OCI-LY1 (cell line): Measurements from ENCODE around the gene IER5.

Experiments
- H2AFZ ChIP-seq: fragments of 200-600 bp; sonication (generic), shearing (Covaris generic); 2 replicates; pipeline ENCODE4 v1.6.0; 2014; ENCODE audit warnings: antibody characterized with exemption, mild to moderate bottlenecking, low read length
- H3F3A ChIP-seq: fragments of 200-600 bp; sonication (generic), shearing (Covaris generic); 2 replicates; pipeline ENCODE4 v1.6.0; 2014; ENCODE audit warnings: mild to moderate bottlenecking, antibody characterized with exemption, low read length, moderate library complexity; ENCODE audit not compliant: insufficient read depth
- H3K27ac ChIP-seq: fragments of 200-600 bp; sonication (generic); 2 replicates; pipeline ENCODE4 v1.5.1; 2014; ENCODE audit warnings: low read length, mixed run types, mild to moderate bottlenecking, low read depth; ENCODE audit not compliant: poor library complexity, severe bottlenecking
- H3K27me3 ChIP-seq: fragments of 200-600 bp; sonication (generic); 2 replicates; pipeline ENCODE4 v1.6.0; 2014; ENCODE audit warnings: antibody characterized with exemption, mild to moderate bottlenecking, low read length, moderate library complexity; ENCODE audit not compliant: insufficient read depth
- H3K36me3 ChIP-seq: fragments of 200-600 bp; sonication (generic); 2 replicates; pipeline ENCODE4 v1.6.1; 2014; ENCODE audit warnings: mild to moderate bottlenecking, antibody characterized with exemption, low read length, moderate library complexity, mixed read lengths; ENCODE audit not compliant: insufficient read depth
- H3K4me1 ChIP-seq: fragments of 200-600 bp; sonication (generic); 2 replicates; pipeline ENCODE4 v1.5.1; 2014; ENCODE audit warnings: mild to moderate bottlenecking, low read length, moderate library complexity; ENCODE audit not compliant: insufficient read depth, severe bottlenecking
- H3K4me2 ChIP-seq: fragments of 200-600 bp; sonication (generic), shearing (Covaris generic); 2 replicates; pipeline ENCODE4 v1.6.1; 2014; ENCODE audit warnings: low read length
- H3K4me3 ChIP-seq: fragments of 200-600 bp; sonication (generic); 2 replicates; pipeline ENCODE4 v1.5.1; 2014; ENCODE audit warnings: low read length, low read depth, mild to moderate bottlenecking, mixed read lengths; ENCODE audit not compliant: poor library complexity, severe bottlenecking
- H3K79me2 ChIP-seq: fragments of 200-600 bp; shearing (Covaris generic); 2 replicates; pipeline ENCODE4 v1.6.1; 2016; ENCODE audit warnings: mixed run types, low read length, mixed read lengths; ENCODE audit not compliant: insufficient read depth
- H3K9ac ChIP-seq: fragments of 200-600 bp; sonication (generic), shearing (Covaris generic); 2 replicates; pipeline ENCODE4 v1.6.1; 2014; ENCODE audit warnings: mild to moderate bottlenecking, low read length, mixed read lengths
- H3K9me2 ChIP-seq: fragments of 200-600 bp; sonication (generic), shearing (Covaris generic); 2 replicates; pipeline ENCODE4 v1.6.1; 2014; ENCODE audit warnings: low read depth, mild to moderate bottlenecking, low read length, mixed read lengths
- H3K9me3 ChIP-seq: fragments of 200-600 bp; shearing (Covaris generic); 2 replicates; pipeline ENCODE4 v1.6.1; 2014; ENCODE audit warnings: low read length, mixed read lengths
- H4K20me1 ChIP-seq: fragments of 200-600 bp; sonication (generic), shearing (Covaris generic); 2 replicates; pipeline ENCODE4 v1.6.0; 2016; ENCODE audit warnings: mild to moderate bottlenecking, low read length; ENCODE audit not compliant: insufficient read depth
- EZH2 ChIP-seq: fragments of 200-600 bp; sonication (generic), shearing (Covaris generic); IDR thresholded peaks from 2 replicates; pipeline ENCODE4 v1.8.0; 2017; ENCODE audit warnings: borderline replicate concordance, mixed run types, mild to moderate bottlenecking, antibody characterized with exemption, low read length, moderate library complexity, mixed read lengths
- TF ChIP-seq, protein P1 (sequence below): fragments of 200-600 bp; sonication (generic), shearing (Covaris generic); IDR thresholded peaks from 2 replicates; pipeline ENCODE4 v1.5.1; 2017; ENCODE audit warnings: mild to moderate bottlenecking, antibody characterized with exemption, low read length, moderate library complexity, mixed read lengths

IER5 gene

DNA sequence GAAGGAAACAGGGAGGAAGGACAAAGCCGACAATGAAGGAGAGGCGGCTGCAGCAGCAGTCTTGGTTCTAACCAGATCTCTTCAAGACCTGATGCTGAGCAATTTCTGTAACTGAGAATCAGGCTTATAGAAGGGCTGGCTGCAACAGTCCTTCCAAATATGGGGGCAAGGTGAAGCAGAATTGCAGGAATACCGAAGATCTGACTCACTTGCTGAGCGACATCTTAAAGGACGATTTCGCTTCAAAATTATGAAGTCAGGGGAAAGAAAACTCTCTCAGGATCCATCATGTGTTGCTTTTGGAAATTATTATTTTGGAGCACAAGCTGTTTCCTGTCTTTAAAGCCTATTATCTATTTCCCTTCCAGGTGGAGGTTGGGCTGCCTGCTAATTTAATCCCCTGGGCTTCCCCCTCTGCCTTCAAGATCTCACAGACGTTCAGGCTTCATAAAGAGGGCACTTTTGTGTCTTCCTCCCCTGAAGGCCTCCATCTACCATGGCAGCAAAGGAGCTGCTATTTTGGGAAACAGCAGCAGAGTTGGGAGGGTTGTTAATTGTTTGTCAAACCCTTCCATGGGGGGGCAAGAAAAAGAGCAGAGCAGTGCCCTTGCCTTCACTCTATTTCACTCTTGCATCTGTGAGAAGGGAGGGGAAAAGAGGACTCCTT, 10.8 kb upstream of the IER5 start:
- no peaks in the 10 kb centered on the region for H3K4me1 ChIP-seq
- H3K79me2 ChIP-seq: no peaks in the 10 kb centered on the region
- H3K9ac ChIP-seq: no peak overlapping the region
- no peak overlapping the region for H2AFZ ChIP-seq
- TF ChIP-seq, protein P1, sequence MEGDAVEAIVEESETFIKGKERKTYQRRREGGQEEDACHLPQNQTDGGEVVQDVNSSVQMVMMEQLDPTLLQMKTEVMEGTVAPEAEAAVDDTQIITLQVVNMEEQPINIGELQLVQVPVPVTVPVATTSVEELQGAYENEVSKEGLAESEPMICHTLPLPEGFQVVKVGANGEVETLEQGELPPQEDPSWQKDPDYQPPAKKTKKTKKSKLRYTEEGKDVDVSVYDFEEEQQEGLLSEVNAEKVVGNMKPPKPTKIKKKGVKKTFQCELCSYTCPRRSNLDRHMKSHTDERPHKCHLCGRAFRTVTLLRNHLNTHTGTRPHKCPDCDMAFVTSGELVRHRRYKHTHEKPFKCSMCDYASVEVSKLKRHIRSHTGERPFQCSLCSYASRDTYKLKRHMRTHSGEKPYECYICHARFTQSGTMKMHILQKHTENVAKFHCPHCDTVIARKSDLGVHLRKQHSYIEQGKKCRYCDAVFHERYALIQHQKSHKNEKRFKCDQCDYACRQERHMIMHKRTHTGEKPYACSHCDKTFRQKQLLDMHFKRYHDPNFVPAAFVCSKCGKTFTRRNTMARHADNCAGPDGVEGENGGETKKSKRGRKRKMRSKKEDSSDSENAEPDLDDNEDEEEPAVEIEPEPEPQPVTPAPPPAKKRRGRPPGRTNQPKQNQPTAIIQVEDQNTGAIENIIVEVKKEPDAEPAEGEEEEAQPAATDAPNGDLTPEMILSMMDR: no peak
- no peak for TF ChIP-seq EZH2
- no peaks in the 10 kb centered on the region for H3F3A ChIP-seq
- no peaks in the 10 kb centered on the region; the same call in 1 of the 2 replicates for H3K36me3 ChIP-seq
- no peaks in the 10 kb centered on the region for H4K20me1 ChIP-seq
- H3K27ac ChIP-seq: no peak overlapping the region
- H3K4me3 ChIP-seq: no peak overlapping the region
- no peaks in the 10 kb centered on the region for H3K27me3 ChIP-seq
- no peak overlapping the region for H3K4me2 ChIP-seq
- H3K9me2 ChIP-seq: no peaks in the 10 kb centered on the region
- H3K9me3 ChIP-seq: no peaks in the 10 kb centered on the region

DNA sequence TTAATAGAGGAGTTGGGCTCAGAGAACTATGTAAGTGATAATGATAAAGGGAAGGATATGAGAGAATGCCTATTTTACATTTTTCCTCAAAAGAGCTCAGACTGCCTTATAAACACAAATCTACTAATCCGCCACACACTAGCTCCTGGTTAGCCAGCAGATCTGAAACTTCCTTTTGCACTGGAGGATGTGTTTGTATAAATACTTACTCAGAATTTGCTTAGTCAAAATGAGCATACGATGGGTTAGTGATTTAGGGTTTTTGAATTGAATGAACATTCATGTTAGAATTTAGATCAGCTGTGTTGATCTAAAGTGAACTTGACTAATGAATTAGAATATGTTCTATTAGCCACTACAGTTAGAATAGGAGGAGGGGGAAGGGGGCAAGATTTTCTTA, 9.1 kb upstream of the IER5 start:
- Histone ChIP-seq H3K4me3 (no peak overlapping the region), H2AFZ (no peak overlapping the region), H4K20me1 (no peaks in the 10 kb centered on the region), H3K9me3 (no peaks in the 10 kb centered on the region), H3F3A (no peaks in the 10 kb centered on the region), H3K27me3 (no peaks in the 10 kb centered on the region), H3K4me1 (no peaks in the 10 kb centered on the region), H3K4me2 (no peak overlapping the region), H3K79me2 (no peaks in the 10 kb centered on the region), H3K36me3 (no peaks in the 10 kb centered on the region; the same call in 1 of the 2 replicates), H3K9ac (no peak overlapping the region), H3K9me2 (no peaks in the 10 kb centered on the region), H3K27ac (no peak overlapping the region)
- TF ChIP-seq, protein P1: no peak
- TF ChIP-seq EZH2: no peak

DNA sequence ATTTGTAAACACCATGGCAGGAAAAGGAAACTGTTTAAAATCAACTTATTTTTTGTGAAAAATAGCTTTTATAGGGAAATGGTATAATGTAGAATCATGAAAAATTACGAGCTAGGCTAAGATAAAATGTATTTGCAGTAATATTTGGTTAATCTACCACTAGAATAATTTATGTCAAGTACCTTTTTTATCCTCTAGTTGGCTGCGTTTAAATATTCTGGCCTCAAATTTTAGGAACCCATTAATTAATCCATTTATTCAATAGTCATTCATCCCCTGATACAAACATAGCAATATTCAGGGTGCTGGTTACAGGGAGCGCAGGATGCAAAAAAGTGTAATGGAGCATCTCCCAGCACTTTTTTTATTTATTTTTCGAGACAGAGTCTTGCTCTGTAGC, 8.6 kb upstream of the IER5 start:
- Histone ChIP-seq H3K4me3 (no peak overlapping the region), H3K9ac (no peak overlapping the region), H4K20me1 (no peaks in the 10 kb centered on the region), H3K27ac (no peak overlapping the region), H2AFZ (no peak overlapping the region), H3K9me3 (no peaks in the 10 kb centered on the region), H3K27me3 (no peaks in the 10 kb centered on the region), H3K79me2 (no peaks in the 10 kb centered on the region), H3K36me3 (no peaks in the 10 kb centered on the region), H3K4me2 (no peak overlapping the region), H3K4me1 (no peaks in the 10 kb centered on the region), H3K9me2 (no peaks in the 10 kb centered on the region), H3F3A (no peaks in the 10 kb centered on the region)
- no peak for TF ChIP-seq EZH2
- TF ChIP-seq, protein P1: no peak
